ENCODE measurements around the gene ANKRD30B.
"Not testable (repeated sequence)": the region's sequence is repeated elsewhere in the genome, so short reads cannot be mapped to it uniquely, and the experiment has no call there.

ANKRD30B gene, protein sequence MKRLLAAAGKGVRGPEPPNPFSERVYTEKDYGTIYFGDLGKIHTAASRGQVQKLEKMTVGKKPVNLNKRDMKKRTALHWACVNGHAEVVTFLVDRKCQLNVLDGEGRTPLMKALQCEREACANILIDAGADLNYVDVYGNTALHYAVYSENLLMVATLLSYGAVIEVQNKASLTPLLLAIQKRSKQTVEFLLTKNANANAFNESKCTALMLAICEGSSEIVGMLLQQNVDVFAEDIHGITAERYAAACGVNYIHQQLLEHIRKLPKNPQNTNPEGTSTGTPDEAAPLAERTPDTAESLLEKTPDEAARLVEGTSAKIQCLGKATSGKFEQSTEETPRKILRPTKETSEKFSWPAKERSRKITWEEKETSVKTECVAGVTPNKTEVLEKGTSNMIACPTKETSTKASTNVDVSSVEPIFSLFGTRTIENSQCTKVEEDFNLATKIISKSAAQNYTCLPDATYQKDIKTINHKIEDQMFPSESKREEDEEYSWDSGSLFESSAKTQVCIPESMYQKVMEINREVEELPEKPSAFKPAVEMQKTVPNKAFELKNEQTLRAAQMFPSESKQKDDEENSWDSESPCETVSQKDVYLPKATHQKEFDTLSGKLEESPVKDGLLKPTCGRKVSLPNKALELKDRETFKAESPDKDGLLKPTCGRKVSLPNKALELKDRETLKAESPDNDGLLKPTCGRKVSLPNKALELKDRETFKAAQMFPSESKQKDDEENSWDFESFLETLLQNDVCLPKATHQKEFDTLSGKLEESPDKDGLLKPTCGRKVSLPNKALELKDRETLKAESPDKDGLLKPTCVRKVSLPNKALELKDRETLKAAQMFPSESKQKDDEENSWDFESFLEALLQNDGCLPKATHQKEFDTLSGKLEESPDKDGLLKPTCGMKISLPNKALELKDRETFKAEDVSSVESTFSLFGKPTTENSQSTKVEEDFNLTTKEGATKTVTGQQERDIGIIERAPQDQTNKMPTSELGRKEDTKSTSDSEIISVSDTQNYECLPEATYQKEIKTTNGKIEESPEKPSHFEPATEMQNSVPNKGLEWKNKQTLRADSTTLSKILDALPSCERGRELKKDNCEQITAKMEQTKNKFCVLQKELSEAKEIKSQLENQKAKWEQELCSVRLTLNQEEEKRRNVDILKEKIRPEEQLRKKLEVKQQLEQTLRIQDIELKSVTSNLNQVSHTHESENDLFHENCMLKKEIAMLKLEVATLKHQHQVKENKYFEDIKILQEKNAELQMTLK (N-terminal part only)

DNA sequence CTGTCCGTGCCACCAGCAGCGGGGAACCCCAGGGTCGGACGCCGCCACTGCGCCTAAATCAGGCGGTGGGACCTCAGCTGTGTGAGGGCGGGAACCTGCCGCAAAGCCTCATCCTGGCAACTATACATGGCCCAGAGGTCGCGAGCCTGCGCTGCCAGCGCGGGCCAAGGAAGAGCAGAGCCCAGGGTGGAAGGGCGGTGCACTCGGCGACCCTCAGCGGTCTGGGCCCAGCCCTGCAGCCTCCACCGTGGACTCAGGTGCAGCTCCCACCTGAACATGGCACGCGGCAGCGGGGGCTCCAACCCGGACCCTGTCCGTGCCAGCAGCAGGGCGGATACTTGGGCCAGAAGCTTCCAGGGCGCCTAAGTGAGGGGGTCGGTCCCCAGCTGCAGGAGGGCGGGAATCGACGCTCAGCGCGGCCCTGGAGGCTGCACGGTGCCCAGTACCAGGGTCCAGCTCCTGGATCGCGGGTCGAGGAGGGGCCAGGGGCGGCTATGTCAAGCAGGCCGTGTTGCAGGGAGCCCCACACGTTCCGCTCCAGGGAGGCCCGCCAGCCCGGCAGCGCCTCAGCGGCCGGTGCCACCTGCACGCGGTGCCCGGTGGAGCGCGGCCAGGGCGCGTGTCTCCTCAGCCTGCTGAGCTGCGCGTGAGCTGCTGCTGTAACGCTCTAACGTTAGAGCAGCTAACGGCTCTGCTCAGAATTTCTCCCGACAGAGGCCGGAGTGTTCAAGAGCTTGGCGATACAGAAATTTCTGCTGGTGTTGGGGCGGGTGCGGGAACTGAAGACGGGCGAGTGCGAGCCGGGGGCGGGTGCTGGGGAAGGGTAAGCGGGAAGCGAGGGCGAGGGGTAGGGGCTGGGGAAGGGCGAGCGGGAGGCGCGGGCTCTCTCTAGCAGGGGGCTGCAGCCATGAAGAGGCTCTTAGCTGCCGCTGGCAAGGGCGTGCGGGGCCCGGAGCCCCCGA lies at the start of gene ANKRD30B:
Gene ANKRD30B, plus strand, starts transcription at position 660 of the 962 bp plus-strand sequence. Its CDS starts 248 bp downstream, at position 908.
- DNase-seq: peak; percentile 27 to 51

DNA sequence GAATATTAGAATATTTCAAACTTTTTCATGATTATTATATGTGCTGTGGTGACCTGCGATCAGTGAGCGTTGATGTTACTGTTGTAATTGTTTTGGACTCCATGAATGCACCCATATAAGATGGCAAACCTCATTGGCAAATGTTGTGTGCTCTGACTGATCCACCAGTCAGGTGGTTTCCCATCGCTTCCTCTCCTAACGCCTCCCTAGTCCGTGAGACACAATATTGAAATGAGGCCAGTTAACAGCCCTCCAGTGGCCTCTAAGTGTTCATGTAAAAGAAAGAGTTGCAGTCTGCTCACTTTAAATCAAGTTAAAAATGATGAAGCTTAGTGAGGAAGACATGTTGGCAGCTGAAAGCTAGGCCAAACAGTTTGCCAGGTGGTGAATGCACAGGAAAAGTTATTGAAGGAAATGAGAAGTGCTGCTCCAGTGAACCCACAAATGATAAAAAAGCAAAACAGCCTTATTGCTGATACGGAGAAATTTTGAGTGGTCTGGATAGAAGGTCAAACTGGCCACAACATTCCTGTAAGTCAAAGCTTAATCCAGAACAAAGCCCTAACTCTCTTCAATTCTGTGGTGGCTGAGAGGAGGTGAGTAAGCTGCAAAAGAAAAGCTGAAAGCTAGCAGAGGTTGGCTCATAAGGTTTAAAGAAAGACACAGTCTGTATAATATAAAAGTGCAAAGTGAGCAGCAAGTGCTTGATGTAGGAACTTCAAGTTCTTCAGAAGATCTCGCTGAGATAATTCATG lies 46.5 kb upstream of the ANKRD30B start:
- not testable (repeated sequence) for DNase-seq

DNA sequence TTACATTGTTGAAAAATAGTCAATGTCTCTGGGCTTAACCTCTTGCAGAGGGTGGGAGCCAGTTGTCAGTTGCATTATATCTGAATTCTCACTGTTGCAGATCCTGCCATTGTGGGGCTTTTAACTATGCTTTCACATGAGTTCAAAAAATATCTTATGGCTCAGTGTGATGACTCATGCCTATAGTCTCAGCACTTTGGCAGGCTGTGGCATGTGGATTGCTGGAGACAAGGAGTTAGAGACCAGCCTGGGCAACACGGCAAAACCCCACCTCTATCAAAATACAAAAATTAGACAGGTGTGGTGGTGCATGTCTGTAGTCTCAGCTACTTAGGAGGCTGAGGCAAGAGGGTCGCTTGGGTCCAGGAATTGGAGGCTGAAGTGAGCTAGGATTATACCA lies 38.2 kb upstream of the ANKRD30B start:
- not testable (repeated sequence) for DNase-seq

DNA sequence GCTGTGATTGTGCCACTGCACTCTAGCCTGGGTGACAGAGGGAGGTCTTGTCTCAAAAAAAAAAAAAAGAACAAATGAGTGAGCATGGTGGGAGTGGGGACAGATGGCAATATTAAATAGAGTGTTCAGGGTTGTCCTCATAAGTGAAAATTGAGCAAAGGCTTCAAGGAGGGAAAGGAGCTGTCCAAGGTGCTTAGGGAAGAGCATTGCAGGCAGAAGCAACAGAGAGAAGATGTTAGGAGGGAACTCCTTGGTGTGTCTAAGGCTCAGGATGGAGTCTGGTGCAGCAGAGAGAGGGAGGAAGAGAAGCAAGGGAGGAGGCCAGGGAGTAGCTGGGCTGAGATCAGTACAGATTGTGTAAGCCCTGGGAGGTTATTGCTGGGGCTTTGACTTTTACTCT lies 26.4 kb upstream of the ANKRD30B start:
- not testable (repeated sequence) for DNase-seq

DNA sequence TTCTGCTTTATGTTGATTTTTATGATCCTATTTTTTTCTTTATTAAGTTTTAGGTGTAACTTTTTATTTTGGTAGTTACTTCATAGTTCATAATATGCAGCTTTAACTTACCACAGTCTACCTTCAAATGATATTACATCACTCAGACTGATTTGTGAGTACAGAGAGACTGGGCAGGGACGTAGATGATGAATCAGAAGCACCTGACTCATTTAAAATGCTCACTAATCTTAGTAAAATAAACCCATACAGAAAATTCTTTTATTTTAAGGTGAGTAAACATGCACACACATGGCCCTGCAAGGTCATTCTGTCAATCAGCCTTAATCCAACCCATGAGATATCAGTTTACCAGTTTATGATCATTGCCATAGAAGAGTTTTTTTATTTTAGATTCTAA lies 8.9 kb upstream of the ANKRD30B start:
- DNase-seq: not testable (repeated sequence)

DNA sequence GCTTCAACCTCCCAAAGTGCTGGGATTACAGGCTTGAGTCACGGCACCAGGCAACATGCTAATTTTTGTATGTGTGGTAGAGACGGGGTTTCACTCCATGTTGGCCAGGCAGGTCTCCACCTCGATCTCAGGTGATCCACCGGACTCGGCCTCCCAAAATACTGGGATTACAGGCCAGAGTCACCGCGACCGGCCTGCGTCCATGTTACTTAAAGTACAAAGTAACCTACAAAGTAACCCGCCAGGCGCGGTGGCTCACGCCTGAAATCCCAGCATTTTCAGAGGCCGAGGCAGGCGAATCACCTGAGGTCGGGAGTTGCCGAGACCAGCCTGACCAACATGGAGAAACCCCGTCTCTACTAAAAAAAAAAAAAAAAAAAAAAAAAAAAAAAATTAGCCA lies 1.1 kb upstream of the ANKRD30B start:
- no peak for DNase-seq

DNA sequence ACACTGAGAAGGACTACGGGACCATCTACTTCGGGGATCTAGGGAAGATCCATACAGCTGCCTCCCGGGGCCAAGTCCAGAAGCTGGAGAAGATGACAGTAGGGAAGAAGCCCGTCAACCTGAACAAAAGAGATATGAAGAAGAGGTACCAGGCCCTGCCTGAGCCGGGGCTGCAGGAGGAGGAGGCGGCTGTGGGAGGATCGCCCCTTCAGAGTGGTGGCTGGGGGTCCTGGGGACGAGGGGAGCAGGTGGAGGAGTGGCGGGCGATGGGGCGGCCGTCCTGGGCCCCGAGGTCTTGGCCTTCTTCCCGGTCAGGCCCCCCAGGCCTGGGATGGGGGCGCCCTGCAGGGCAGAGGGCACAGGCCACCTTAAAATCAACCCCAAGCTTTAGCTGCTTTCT lies 524 bp downstream of the ANKRD30B start:
- no peak for DNase-seq

DNA sequence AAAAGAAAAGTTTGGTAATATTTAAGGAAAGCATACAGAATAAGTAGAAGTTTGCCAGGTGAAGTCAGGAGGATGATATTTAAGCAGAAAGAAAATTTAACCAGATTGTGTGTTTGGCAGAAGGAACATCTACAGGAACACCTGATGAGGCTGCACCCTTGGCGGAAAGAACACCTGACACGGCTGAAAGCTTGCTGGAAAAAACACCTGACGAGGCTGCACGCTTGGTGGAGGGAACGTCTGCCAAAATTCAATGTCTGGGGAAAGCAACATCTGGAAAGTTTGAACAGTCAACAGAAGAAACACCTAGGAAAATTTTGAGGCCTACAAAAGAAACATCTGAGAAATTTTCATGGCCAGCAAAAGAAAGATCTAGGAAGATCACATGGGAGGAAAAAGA lies 15.6 kb downstream of the ANKRD30B start:
- not testable (repeated sequence) for DNase-seq

DNA sequence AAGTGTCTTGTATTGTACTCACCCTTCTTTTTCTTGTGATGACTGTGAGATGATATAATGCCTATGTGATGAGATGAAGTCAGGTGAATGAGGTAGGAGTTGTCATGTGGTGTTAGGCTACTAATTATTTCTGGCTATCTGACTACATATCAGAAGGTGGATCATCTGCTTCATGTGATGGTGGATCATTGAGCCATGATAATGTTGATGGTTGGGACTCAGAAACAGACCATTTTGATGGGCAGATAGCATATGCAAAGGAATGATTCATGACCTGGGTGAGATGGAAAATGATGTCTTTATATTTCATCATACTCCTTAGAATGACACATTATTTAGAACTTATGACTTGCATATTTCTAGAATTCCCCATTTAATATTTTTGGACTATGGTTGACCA lies 19.5 kb downstream of the ANKRD30B start:
- DNase-seq: no peak

DNA sequence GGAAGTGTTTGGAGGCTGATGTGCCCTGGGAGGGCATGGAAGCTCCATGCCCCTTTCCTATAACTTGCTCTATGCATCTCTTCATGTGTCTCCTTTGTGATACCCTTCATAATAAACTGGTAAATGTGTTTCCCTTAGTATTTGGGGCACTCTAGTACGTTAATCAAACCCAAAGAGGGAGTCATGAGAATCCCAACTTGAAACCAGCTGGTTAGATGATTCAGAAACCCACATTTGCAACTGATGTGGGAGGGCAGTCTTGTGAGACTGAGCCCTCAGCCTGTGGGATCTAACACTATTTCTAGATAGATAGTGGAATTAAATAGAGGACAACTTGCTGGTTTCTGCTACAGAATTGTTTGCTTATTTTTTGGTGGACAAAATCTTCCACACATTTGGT lies 20.3 kb downstream of the ANKRD30B start:
- no peak for DNase-seq

DNA sequence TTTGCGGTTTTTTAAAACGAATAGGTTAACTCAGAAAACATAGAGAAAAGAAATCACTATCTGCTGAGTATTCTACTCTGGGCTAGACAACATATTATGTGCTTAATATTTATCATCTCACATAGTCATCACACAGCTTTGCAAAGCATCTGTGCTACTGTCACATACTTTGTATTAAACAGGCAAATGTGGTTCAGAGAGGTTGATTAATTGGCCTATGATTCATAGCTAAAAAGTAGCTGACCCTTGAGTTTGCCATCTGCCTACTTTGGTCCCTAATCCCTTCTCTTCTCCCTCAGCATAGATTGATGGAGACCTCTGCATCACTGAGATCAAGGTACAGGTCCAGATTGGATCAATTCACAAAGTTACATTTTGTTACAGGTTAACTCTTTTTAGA lies 21.4 kb downstream of the ANKRD30B start:
- peak; percentile 3 to 50 for DNase-seq

DNA sequence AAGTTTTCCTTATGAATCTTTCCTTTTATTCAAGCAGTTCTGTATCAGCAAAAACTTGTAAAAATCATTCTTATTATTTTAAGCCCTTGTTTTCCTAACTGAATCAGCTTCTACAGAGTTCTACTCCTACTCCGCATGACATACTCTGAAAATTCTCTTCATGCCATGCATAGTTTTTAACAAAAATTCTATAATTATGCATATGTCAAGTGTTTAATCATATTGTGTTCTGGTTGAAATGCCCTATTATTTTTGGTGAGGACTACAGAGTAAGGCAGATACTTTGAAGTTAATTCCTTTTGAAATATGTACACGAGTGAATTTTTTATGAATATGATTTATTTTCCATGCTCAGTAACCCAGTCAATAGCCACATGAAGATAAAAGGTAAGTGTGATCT lies 28.8 kb downstream of the ANKRD30B start:
- no peak for DNase-seq

DNA sequence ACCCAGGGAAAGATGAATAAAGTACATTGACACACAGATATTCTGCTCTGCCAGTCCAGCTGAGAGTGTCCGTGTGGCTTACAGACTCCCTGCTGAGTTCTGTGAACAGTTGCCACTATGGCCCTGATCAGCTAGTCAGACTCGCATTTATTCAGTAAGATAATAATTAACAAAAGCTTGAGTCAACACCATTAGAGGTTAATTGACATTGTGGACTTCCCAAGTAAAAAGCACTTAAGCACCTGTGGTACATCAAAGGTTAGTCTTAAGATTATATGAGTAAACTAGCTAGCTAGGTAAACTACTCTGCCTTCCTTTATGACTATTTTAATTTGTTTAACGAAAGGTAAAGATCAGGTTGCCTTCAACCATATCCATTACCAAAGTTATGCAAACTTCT lies 33.7 kb downstream of the ANKRD30B start:
- no peak for DNase-seq

DNA sequence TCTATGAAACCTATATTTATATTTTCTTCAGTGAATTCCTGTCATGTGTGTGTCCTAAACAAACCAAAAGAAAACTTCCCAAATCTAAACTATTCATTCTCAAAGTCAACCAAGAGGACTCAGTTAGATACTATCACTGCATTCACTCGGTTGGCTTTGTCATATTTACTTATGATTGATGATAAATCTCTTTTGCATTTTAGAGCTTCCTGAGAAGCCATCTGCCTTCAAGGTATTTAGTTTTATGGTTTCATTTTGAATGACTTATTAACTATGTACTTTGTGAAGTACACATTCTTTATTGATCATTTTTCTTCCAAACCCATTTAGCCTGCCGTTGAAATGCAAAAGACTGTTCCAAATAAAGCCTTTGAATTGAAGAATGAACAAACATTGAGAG lies 36.2 kb downstream of the ANKRD30B start:
- no peak for DNase-seq

DNA sequence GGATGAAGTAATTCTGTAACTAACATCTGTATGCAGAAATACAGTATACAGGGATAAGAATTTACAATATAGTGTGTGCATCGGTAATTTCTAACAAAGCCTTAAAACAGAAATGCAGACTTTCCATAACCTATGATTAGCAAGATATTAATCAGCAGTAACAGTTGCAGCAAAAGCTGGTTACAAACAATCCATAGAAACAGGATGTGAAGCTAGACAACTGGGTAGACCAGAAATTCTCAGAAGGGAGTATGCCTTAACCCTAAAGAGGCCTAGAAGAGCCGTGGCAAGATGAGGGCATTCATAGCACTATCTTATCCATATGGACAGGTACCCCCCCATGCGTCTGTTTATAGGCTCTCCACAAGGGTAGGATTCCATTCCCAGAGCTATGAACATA lies 48.9 kb downstream of the ANKRD30B start:
- not testable (repeated sequence) for DNase-seq

DNA sequence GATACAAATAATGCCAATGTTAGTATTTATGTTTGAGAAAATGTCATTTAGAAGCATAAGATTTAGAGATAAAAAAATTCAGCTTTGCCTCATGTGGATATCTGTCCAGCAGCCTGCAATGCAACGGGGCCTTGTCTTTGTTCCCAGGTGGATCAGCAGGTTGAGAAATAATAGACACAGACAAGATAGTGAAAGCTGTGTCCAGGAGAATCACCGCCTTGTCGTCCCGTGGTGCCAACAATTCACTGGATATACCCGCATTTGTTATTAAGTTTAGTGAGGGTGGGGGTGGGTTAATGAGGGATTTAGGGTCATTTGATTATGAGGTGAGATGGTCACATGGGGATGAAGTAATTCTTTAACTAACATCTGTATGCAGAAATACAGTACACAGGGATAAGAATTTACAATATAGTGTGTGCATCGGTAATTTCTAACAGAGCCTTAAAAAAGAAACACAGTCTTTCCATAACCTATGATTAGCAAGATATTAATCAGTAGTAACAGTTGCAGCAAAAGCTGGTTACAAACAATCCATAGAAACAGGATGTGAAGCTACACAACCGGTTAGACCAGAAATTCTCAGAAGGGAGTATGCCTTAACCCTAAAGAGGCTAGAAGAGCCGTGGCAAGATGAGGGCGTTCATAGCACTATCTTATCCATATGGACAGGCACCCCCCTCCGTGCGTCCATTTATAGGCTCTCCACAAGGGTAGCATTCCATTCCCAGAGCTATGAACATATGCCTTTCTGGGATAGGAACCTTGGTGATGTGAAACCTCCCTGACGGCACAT lies 50.2 kb downstream of the ANKRD30B start:
- DNase-seq: not testable (repeated sequence)

DNA sequence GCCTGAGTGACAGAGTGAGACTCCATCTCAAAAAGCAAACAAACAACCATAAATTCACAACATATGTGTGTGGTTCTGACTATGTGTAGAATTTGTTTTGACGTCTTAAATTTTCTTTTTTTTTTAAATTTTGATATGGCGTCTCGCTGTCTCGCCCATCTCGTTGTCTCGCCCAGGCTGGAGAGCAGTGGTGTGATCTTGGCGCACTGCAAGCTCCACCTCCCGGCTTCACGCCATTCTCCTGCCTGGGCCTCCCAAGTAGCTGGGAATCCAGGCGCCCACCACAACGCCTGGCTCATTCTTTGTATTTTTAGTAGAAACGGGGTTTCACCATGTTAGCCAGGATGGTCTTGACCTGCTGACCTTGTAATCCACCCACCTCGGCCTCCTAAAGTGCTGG lies 63.1 kb downstream of the ANKRD30B start:
- not testable (repeated sequence) for DNase-seq

DNA sequence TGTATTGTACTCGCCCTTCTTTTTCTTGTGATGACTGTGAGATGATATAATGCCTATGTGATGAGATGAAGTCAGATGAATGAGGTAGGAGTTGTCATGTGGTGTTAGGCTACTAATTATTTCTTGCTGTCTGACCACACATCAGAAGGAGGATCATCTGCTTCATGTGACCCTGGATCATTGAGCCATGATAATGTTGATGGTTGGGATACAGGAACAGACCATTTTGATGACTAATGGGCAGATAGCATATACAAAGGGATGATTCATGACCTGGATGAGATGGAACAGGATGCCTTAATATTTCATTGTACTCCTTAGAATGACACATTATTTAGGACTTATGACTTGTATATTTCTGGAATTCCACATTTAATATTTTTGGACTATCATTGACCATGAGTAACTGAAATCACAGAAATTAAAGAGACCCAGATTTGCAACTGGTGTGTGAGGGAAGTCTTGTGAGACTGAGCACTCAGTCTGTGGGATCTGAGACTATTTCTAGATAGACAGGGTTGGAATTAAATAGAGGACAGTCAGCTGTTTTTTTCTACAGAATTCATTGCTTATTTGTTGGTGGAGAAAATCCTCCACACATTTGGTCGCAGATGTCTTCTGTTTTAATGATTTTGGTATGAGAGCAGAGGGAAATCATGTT lies 79.1 kb downstream of the ANKRD30B start:
- DNase-seq: not testable (repeated sequence)

DNA sequence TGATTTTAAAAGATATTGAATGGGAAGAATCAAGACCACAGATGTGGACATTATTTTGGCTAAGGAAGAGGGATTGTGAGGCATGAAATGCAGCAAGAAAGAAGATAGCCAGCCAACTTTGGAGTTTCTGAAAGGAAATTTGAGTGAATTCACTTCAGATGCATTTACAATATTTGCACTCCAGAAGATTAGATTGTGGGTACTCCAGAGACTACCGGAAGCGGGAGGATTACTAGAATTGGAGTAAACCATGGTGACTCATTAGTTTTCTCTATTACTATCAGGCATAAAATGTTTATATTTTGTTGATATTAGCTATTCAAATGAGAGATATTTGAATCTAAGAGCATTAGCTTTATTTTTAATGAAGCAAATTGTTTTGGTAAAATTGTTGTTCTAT lies 93.6 kb downstream of the ANKRD30B start:
- not testable (repeated sequence) for DNase-seq

DNA sequence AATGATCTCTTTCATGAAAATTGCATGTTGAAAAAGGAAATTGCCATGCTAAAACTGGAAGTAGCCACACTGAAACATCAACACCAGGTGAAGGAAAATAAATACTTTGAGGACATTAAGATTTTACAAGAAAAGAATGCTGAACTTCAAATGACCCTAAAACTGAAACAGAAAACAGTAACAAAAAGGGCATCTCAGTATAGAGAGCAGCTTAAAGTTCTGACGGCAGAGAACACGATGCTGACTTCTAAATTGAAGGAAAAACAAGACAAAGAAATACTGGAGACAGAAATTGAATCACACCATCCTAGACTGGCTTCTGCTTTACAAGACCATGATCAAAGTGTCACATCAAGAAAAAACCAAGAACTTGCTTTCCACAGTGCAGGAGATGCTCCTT lies 103.6 kb downstream of the ANKRD30B start:
- not testable (repeated sequence) for DNase-seq

Measured in NCI-H524 (cell line).